Stimulated activated CD4-positive, alpha-beta T cell treated with anti-CD3 and anti-CD28 coated beads, Interleukin-12 subunit alpha, Interleukin-12 subunit beta, amount 100 ng/mL, for 24 hours (primary cell): ENCODE results near the gene CKAP2L.
"Not testable (repeated sequence)": the region's sequence is repeated elsewhere in the genome, so short reads cannot be mapped to it uniquely, and the experiment has no call there.

ENCODE experiments used
- DNase-seq, 2 experiments: peaks; one replicate each; pipeline ENCODE4 v3.0.0-alpha.2; 2020; ENCODE audit warnings: low read depth in 2 of 2

The CKAP2L gene

GRCh38 chr2:112709703-112710102, 54.7 kb downstream of the CKAP2L start:
- DNase-seq, result no peak

- no peak for DNase-seq
Observed at GRCh38 chr2:112708968-112709367, 55.4 kb downstream of the CKAP2L start.

GRCh38 chr2:112706947-112707346, 57.5 kb downstream of the CKAP2L start:
- DNase-seq, result not testable (repeated sequence)

GRCh38 chr2:112706170-112706664, 58.2 kb downstream of the CKAP2L start:
- DNase-seq, result peak in 1 of 2 experiments; percentile 24

- DNase-seq, result no peak
Observed at GRCh38 chr2:112705575-112705974, 58.8 kb downstream of the CKAP2L start.

GRCh38 chr2:112703684-112704083, 60.7 kb downstream of the CKAP2L start:
- no peak for DNase-seq

- no peak for DNase-seq
Observed at GRCh38 chr2:112701052-112701451, 63.4 kb downstream of the CKAP2L start.

- DNase-seq, result no peak
Observed at GRCh38 chr2:112699984-112700667, 64.3 kb downstream of the CKAP2L start.

GRCh38 chr2:112698834-112699515, 65.4 kb downstream of the CKAP2L start:
- no peak for DNase-seq

- DNase-seq, result no peak
Observed at GRCh38 chr2:112694182-112694581, 70.2 kb downstream of the CKAP2L start.

GRCh38 chr2:112693596-112693995, 70.8 kb downstream of the CKAP2L start:
- no peak for DNase-seq

GRCh38 chr2:112692918-112693317, 71.5 kb downstream of the CKAP2L start:
- peak in 1 of 2 experiments; percentile 24 for DNase-seq

- peak; percentile 23 to 46 for DNase-seq
Observed at GRCh38 chr2:112692495-112692911, 71.9 kb downstream of the CKAP2L start.

- DNase-seq, result no peak
Observed at GRCh38 chr2:112691881-112692281, 72.5 kb downstream of the CKAP2L start.

- peak in 1 of 2 experiments; percentile 50 for DNase-seq
Observed at GRCh38 chr2:112690853-112691401, 73.5 kb downstream of the CKAP2L start.

- no peak for DNase-seq
Observed at GRCh38 chr2:112688086-112688880, 76.1 kb downstream of the CKAP2L start.

- DNase-seq, result no peak
Observed at GRCh38 chr2:112687522-112687921, 76.9 kb downstream of the CKAP2L start.
